Stimulated activated CD8-positive, alpha-beta memory T cell treated with anti-CD3 and anti-CD28 coated beads, Interleukin-2, amount 100 ng/mL, for 48 hours (primary cell): ENCODE results near the gene OPRL1.

ENCODE experiments used
- DNase-seq, 2 donors: peaks; one replicate each; pipeline ENCODE4 v3.0.0-alpha.2; 2020; ENCODE audit warnings: low read depth in 2 of 2

Gene OPRL1

DNA sequence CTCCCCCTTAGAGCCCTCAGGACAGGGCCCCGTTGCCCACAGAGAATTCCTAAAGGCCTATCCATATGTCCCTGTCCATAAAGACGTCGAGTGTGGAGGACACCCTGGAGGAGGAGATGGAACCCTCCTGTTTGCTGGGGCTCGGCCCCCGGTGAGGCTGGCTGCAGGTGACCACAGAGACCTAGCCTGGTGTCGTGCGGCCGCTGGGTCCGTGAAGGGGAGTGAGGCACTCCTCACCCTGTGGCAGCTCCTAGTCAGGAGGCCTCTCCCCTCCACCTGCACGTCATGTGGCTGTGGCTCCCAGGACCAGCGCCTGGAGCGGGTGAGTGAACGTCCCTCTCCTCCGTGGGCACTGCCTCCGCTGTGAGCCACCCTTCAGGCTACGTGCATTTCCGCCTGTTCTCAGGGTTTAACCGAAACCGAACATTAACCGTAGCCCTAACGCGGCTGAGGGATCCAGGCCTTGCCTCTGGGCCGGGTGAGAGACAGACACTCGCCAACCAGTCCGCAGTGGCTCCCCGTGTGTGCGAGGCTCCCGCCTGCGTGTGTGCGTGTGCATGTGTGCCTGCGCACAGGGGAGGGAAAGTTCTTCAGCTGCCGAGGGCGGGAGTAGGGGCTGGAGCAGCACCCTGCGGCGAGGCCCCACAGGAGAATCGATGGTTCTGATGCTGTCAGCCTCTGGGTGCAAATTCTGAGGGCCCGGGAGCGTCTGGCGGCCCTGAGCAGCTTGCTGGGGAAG lies 22.8 kb upstream of the OPRL1 start:
- DNase-seq, result no peak

DNA sequence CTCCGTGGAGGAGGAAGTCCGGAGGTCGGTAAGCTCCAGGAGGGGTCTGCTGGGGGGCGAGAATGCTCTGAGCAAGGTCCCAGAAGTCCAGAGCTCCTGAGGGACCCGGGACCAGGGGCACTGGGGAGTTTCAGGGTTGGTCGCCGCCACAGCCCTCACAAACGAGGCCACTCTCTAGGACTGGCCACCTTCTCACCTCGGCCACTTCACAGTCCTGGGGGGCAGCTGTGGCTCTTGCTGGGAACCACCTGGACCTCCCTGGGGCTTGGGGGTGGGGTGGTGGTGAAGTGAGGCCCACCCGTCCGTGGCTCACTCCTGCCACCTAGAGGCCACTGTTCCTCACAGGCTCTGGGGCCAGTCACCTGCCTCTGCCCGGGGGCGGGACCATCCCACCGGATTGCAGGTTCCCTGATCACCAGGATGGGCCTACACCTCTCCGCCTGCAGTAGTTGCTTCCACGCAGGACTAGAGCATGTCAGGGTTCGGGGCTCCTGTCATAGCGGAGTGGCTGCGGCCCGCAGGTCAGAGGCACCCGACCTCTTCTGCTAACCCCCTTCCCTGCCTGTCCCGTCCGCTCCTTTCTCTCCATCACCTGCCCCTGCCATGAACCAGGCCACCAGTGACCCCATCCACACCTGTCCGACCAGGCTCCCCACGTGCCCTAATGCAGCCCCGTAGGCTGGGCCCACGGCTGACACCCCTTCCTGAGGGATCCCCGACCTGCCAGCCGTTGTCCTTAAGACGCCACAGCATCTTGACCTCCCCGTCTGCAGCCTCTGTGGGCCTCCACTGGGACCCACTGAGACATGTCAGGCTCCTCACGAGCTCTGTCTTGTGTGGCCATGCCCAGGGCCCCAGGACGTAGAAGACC lies 22.0 kb upstream of the OPRL1 start:
- DNase-seq, result peak; percentile 80 to 83

DNA sequence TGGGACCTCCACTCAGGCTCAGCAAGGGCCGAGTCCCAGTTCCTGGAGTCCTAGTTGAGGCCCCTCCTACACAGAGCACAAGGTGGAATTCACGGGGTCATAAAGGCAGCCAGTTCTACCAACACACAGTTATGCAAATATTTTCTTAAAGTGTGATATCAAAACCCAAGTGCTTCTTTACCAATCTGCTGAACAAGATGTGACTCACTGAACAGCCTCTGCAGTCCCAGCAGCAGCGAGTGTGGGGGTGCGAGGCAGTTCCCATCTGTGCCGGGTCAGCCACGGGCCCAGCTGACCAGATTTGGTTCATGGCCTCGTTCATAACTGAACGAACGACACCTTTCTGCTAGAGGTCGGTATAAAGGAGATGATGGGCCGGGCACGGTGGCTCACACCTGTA lies 21.3 kb upstream of the OPRL1 start:
- no peak for DNase-seq

DNA sequence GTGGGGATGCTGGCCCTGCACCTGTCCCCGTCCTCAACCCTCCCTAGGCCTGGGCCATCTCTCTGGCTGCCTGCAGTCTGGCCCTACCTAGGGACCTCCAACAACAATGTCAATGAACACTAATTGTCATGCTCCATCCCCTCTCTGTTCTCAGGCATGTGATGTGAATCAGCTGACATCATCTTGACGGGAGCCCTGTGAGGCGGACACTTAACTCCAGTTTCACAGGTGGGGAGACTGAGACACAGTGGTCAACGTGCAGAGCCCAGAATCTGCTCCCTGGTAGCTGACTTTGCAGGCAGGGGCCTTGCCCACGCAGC lies 17.6 kb upstream of the OPRL1 start:
- no peak for DNase-seq

DNA sequence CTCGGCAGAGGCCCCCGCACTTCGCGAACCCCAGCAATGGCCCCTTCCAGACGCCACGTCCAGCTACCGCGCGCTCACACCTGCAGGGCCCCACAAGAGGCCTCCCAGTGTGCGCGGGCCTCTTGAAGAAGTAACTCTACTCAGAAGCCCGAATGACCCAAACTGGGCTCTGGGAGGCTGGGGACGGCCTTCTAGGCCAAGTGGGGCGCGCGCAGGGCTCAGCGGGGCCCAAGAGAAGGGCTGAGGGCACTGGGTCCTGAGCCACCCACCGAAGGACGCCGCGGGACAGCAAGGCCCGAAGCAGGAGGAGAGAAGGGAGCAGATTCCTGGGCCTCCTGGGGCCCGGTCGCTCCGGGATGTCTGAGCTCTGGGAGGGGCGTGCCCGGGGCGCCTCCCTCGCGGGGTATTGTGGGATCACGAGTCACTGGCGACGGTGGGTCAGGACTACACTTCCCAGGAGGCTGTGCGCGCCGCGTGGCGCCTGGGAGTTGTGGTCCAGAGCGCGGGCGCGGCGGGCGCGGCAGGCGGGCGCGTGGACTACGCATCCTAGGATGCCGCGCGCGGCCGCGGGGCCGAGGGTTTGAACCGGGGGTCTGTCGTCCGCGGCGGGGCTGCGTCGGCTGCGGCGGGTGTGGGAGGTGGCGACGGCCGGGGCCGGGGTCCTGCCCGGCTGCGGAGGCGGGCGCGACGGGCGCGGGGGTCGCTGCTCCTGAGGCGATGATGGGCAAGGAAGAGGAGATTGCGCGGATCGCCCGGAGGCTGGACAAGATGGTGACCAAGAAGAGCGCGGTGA lies 17.1 kb upstream of the OPRL1 start, which contains the start of gene TCEA2:
TSS of gene TCEA2 (plus strand) at position 603 of the 793 bp plus-strand sequence. CDS start at position 718, 115 bp downstream.
- DNase-seq, result peak; percentile 91 to 94

DNA sequence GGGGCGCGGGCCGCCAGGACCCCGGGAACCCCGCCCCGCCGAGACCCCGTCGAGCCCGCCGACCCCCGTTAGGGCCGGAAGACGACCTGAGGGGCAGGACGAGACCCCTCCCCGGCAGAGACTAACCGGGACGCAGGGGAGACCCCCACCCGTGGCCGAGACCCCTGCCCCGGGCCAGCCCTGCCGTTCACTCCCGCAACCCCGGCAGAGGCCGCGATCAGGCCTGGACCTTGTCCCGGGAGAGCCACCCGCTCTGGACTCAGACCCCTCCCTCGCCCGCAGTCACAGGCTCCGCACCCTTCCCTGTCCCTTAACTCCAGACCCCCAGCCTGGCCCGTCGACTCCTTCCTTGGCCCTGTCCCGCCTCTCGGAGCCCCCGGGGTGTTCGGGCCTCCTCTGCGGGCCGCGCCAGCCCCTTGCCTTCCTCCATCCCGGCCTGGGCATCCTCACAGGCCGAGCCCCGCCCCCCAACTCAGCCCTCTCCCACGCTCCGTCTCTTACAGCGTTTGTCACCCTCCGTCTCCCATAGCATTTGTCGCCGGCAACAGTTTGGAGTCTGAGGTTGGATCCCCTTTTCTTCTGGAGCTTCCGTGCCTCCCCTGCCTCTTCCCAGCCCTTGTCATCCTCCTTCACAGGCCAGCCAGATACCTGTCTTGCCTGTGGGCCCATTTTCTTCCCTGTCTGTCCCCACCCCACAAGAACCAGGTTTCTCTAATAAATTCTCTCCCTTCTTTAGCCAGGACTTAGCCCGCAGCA lies 16.3 kb upstream of the OPRL1 start:
- peak in 1 of 2 donors; percentile 33 for DNase-seq

DNA sequence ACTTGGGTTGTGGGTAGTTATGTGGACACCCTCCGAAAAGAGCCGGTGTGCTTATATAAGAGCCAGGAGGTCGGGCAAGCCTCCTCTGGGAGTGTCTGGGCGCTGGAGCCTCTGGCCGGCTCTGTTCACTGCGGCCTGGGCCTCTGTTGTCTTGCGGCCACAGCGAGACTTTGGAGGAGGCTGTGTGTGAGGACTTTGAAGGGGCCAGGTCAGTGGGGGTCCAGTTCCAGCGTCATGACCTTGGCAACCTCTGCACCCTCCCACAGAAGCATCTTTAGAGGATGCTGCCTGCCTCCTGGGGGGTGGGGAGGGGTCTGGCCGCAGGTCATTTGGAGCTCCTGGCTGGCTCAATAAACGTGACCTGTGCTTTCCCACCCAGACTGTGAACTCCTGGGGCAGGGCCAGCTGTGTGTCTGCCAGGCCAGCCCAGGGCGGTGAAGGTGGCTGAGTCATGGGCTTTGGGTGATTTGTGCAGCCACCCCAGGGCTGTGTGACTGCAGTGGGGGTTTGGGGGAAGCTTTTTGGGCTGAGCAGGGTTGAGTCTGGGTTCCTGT lies 15.7 kb upstream of the OPRL1 start:
- DNase-seq, result no peak

DNA sequence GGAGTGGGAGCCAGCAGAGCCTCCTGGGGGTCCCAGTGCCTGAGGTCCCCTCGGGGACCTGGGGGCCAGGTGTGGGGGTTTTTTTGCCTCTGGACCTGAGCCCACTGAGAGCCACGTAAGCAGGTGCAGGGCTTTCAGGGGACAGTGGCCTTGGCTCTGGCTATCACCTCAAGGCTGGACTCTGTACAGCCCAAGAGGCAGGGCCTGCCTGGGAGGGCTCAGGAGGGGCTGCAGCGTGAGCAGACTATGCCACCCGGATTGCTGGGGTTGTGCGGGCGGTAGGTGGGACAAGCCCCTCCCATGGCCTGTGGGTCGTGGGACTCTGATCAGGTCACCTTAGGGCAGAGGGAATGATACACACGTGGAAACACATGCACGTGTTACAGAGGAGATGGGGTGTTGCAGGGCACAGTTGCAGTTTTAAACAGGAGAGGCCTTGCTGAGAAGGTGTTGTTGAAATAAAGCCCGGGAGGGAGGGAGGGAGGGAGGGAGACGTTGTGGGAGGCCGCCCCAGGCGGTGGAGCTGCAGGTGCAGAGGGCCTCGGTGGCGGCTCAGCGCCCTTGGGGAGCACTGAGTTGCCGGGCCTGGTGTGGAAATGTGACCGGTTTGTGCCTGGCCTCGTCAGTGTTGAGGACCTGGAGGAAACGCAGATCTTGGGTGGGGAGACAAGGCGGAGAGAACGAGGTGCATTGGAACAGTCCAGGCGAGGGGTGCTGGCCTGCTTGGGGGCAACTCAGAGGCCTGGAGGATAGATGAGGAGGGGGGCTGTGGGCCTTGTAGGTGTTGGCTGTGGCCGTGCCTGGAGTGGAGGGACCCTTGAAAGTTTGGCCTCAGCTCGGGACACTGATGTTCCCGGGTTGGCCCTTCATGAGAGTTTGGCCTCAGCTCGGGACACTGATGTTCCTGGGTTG lies 14.6 kb upstream of the OPRL1 start:
- DNase-seq, result no peak

DNA sequence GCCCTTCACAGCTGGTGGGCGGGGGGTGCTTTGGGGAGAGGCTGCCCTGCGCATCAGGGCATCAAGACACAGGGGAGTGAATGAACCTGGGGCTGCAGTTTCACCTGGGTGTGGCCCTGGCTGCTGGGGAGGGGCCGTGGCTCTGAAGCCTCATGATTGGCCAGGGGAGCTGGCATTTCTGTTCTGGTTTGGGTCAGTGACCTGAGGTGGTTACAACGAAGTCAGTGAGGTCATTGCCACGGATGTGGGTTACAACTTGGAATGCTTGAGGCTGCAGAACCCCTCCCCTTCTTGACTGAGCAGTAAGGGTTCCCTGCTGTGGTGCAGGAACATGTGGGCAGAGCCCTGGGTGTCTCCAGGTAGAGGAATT lies 13.9 kb upstream of the OPRL1 start:
- peak; percentile 43 to 50 for DNase-seq

DNA sequence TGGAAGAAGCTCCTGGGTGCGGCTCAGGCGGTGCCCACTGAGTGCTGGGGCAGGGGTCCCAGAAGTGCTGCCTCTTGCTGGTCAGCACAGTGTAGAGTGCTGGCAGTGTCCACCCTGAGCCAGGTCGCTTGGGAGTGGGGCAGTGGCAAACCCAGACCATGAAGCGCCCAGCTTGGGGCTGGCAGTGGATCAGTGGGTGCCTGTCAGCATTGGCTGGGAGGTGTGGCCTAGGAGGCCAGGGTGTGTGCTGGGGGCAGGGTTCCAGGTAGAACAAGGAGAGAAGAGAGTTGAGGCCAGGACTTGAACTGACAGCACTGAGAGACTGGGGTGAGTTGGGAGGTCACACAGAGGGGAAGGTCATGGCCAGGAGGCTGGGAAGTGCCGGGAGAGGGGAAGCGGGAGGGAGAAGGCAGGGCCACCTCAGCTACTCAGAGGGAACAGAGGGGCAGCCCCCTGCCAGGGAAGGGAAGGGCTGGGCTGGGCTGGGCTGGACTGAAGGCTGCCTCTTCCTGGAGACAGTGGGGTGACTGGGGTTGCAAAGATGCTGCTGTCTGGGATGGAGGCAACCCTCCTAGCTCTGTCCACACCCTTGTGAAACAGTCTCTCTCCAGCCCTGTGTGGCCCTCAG lies 12.8 kb upstream of the OPRL1 start:
- no peak for DNase-seq

DNA sequence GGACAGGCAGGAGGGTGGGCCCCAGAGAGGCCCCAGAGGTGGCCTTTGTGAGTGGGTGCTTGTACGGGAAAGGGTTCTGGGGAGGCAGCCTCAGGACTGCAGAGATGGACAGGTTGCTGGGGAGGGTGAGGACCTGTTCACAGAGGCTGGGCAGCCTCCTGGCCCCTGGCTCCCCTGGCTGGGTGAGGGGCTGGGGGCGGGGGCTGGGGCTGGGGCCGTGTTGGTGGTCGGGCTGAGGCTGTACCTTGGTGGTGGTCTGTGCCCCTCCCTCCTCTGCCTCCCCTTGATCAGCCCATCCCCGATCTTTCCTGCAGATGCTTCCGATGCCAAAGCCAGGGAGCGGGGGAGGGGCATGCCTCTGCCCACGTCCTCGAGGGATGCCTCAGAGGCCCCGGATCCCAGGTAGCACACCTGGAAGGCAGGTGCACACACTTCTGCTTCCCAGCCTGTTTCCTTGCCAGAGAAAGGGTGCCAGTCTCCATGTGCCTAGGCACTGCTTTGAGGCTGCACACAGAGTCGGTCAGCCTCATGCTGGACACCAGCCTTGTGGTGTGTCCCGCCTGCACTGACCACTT lies 12.1 kb upstream of the OPRL1 start:
- DNase-seq, result no peak

DNA sequence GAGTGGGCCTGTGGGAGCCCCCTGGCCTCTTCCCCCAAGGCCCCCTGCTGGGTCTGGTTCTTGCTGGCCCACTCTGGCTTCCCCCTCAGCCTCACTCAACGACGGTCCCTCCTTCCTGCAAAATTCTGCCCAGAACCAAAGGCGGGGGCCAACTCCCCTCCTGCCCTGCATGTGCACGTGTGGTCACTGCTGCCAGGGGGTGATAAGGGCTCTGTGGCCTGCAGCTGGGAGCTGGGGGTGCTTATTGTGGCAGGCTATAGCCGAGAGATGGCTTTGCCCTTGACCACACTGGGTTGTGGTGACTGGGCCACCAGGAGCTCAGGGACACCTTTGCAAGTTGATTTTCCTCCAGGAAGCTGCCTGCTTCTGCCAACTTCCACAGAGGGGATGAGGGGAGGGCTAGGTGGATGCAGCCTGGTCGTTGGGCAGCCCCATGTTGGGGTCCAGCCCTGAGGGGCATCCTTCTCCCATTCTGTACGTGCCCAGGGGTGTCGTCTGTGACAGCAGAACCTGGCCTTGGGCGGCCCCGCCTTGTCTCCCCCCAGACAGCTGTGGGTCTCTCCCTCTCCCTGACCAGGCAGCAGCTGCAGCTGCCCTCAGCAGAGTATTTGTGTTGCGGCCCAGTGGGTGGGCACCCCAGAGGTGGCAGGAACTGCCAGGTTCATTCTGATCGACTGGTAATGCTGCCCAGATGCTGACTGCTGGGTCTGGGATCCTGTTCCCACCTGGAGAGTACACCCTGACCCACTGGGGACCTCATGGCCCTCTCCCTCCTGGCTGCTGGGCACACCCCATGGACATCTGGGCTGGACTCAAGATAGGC lies 11.3 kb upstream of the OPRL1 start:
- no peak for DNase-seq

DNA sequence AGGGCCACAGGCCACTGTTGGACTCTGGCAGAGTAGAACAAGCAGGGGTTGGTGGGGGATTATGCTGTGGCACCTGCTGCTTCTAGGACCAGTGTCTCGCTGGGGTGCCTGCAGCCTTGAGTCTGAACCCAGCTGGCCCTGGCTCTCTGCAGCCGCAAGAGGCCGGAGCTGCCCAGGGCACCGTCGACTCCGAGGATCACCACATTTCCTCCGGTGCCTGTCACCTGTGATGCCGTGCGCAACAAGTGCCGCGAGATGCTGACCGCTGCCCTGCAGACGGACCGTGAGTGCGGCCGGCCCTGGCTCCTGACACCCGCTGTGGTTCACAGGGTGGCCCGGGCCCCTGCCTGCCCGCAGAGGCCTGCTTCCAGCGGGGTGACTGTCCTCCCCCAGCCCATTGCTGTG lies 10.7 kb upstream of the OPRL1 start:
- DNase-seq, result no peak

DNA sequence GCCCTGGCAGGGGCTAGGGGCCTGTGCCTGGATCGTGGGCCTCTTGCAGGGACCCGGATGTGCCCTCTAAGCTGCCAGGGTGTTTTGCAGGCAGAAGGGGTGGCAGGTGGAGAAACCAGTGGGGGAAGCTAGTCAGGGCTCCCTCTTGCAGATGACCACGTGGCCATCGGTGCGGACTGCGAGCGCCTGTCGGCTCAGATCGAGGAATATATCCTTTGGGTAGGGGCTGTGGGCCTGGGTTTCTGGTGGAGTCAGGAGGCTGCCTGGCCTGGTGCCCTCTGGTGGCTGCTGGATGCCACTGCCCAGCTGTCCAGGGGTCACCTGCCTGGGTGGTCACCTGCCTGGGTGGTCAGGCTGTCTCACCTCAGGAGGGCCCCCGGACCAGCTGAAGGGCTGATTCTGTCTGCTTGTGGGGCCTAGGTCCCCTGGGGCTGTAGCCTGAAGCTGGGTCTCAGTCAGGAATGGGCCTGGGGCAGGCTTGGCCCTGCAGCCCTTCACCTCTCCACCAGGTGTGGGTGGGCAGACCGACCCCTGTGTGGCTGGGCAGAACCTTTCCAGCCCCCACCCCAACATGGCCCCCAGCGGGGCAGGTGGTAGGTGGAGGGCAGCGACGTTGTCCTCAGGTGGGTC lies 10.2 kb upstream of the OPRL1 start:
- DNase-seq, result no peak

DNA sequence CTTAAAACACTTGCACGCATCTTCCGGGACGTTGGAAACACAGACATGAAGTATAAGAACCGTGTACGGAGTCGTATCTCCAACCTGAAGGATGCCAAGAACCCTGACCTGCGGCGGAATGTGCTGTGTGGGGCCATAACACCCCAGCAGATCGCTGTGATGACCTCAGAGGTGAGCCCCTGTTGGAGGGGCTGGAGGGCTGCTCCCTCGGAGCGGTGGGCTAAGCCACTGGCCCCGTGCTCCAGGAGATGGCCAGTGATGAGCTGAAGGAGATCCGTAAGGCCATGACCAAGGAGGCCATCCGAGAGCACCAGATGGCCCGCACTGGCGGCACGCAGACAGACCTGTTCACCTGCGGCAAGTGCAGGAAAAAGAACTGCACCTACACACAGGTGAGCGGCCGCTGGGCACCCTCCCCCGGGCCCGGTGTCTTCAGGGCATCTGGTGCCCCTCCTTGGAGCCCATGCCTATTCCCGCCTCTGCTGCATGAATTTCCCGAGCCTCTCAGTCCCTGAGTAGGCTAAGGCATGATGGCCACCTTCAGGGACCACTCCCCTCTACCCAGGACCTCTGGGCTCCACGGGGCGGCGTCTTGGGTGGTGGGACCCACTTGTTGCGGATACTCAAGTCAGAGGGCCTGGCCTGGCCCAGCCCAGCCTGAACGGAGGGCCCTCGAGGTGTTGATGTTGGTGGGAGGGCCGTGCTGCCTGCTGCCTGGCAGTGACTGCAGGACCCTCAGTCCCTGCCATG lies 9.5 kb upstream of the OPRL1 start:
- no peak for DNase-seq

DNA sequence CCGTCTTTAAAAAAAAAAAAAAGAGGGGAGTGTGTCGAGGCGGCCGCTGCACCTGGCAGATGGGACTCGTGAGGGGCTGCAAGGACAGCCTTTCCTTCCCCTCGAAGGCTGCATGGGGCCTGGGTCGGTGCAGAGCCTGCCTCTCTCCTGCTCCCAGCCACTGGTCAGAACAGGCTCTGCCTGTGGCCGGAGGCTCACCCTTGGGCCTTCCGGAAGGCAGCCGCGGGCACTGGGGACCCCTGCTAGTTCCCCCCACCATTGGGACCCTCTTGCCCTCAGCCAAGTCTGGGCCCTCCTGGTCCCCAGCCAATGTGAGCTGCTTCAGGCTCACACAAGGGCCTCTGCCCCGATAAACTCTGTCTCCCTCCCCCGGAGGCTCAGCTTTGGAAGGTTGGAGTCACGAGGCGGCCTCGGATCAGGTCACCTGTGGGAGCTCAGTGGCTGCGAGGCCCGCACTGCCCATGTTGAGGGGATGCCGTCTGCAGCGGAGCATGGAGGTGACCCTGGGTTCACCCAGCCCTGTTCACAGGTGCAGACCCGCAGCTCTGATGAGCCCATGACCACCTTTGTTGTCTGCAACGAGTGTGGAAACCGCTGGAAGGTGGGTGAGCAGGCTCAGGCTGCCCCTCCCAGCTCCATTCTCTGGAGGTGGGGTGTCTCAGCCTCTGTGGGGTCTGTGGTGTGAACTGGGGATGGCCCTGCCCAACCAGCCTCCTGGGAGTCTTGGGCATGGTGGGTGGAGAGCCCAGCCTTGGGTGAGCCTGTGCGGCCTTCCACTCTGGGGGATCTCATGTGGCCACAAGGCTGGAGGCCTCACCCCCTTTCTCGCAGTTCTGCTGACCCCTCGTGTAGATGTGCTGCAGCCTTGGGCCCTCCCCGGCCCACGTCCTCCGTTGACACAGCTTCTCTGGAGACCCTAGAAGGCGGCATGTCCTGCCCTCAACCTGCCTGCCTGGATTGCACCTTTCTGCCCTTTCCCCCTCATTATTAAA lies 8.2 kb upstream of the OPRL1 start:
- DNase-seq, result no peak
